HEK293 (cell line): ENCODE data around the gene AUP1.

Experiments
- CTCF ChIA-PET: fragments of 350-600 bp; formaldehyde crosslinking; extraction: SDS; loops from one replicate; lab custom pipeline; 2021; ENCODE audit warnings: antibody characterized with exemption; lab: Yijun Ruan, JAX
- POLR2A ChIA-PET: fragments of 300-600 bp; formaldehyde crosslinking; extraction: SDS; loops from one replicate; lab custom pipeline; 2020; ENCODE audit warnings: antibody characterized with exemption, inconsistent platforms; lab: Yijun Ruan, JAX
- H3K27ac ChIP-seq: fragments of 200-500 bp; sonication (Bioruptor generic); 2 replicates; pipeline ENCODE4 v1.5.1; 2014; ENCODE audit warnings: low read depth, low read length, control low read depth, inconsistent platforms; ENCODE audit errors: extremely low read depth
- H3K36me3 ChIP-seq, 2 experiments: fragments of 200-500 bp in 1 of 2; sonication (Bioruptor generic) in 1 of 2; 1 replicate in 1 of 2; 2 replicates in 1 of 2; pipeline ENCODE4 v1.5.1; 2014 to 2017; ENCODE audit warnings: inconsistent platforms in 2 of 2, low read length in 2 of 2; ENCODE audit not compliant: control insufficient read depth in 2 of 2, insufficient read depth in 1 of 2
- H3K4me1 ChIP-seq: fragments of 200-500 bp; sonication (Bioruptor generic); 2 replicates; pipeline ENCODE4 v1.5.1; 2014; ENCODE audit warnings: mild to moderate bottlenecking, low read length, inconsistent platforms; ENCODE audit not compliant: control insufficient read depth, insufficient read depth
- H3K4me3 ChIP-seq: 2 replicates; pipeline ENCODE4 v1.5.1; 2011; ENCODE audit warnings: low read depth, mild to moderate bottlenecking, control low read depth, low read length, moderate library complexity
- H3K9me3 ChIP-seq: fragments of 200-500 bp; sonication (Bioruptor generic); 2 replicates; pipeline ENCODE4 v1.5.1; 2014; ENCODE audit warnings: low read depth, low read length, inconsistent platforms; ENCODE audit not compliant: control insufficient read depth, insufficient read depth
- BCL11B ChIP-seq: fragments of 450-650 bp; formaldehyde crosslinking; IDR thresholded peaks from 2 replicates; pipeline ENCODE4 v1.5.1; 2016; ENCODE audit warnings: low read depth, missing biosample characterization, missing genetic modification characterization
- GLIS2 ChIP-seq: fragments of 450-650 bp; formaldehyde crosslinking; IDR thresholded peaks from 2 replicates; pipeline ENCODE4 v1.5.1; 2016; ENCODE audit warnings: missing biosample characterization, missing genetic modification characterization
- KLF17 ChIP-seq: fragments of 450-650 bp; formaldehyde crosslinking; IDR thresholded peaks from 2 replicates; pipeline ENCODE4 v1.5.1; 2016; ENCODE audit warnings: missing biosample characterization, missing genetic modification characterization
- KLF7 ChIP-seq: fragments of 450-650 bp; formaldehyde crosslinking; IDR thresholded peaks from 2 replicates; pipeline ENCODE4 v1.5.1; 2016; ENCODE audit warnings: missing biosample characterization, missing genetic modification characterization, borderline replicate concordance
- KLF8 ChIP-seq: fragments of 450-650 bp; formaldehyde crosslinking; IDR thresholded peaks from 2 replicates; pipeline ENCODE4 v1.5.1; 2016; ENCODE audit warnings: missing biosample characterization, missing genetic modification characterization
- KLF9 ChIP-seq: fragments of 450-650 bp; formaldehyde crosslinking; IDR thresholded peaks from 2 replicates; pipeline ENCODE4 v1.5.1; 2016; ENCODE audit warnings: missing biosample characterization, missing genetic modification characterization, low read depth
- PRDM1 ChIP-seq: fragments of 450-650 bp; formaldehyde crosslinking; IDR thresholded peaks from 2 replicates; pipeline ENCODE4; 2016; ENCODE audit warnings: missing biosample characterization, missing genetic modification characterization
- PRDM10 ChIP-seq: fragments of 450-650 bp; formaldehyde crosslinking; IDR thresholded peaks from 2 replicates; pipeline ENCODE4 v1.5.1; 2016; ENCODE audit warnings: missing biosample characterization, missing genetic modification characterization
- REPIN1 ChIP-seq: fragments of 450-650 bp; formaldehyde crosslinking; IDR thresholded peaks from 2 replicates; pipeline ENCODE4 v1.5.1; 2017; ENCODE audit warnings: missing biosample characterization, missing genetic modification characterization, low read depth
- SP3 ChIP-seq: fragments of 450-650 bp; formaldehyde crosslinking; IDR thresholded peaks from 2 replicates; pipeline ENCODE4 v1.5.1; 2016; ENCODE audit warnings: missing biosample characterization, missing genetic modification characterization
- YY1 ChIP-seq: fragments of 450-650 bp; formaldehyde crosslinking; IDR thresholded peaks from 2 replicates; pipeline ENCODE4 v1.5.1; 2018; ENCODE audit warnings: missing biosample characterization, missing genetic modification characterization
- ZBTB48 ChIP-seq: fragments of 450-650 bp; formaldehyde crosslinking; IDR thresholded peaks from 2 replicates; pipeline ENCODE4 v1.5.1; 2016; ENCODE audit warnings: missing biosample characterization, missing genetic modification characterization
- ZFHX2 ChIP-seq: fragments of 450-650 bp; formaldehyde crosslinking; conservative IDR thresholded peaks from 2 replicates; pipeline ENCODE4 v1.5.1; 2016; ENCODE audit warnings: missing biosample characterization, missing genetic modification characterization
- ZFP37 ChIP-seq: fragments of 450-650 bp; formaldehyde crosslinking; IDR thresholded peaks from 2 replicates; pipeline ENCODE4 v1.5.1; 2016; ENCODE audit warnings: missing biosample characterization, missing genetic modification characterization
- ZNF121 ChIP-seq: fragments of 450-650 bp; formaldehyde crosslinking; IDR thresholded peaks from 2 replicates; pipeline ENCODE4 v1.5.1; 2016; ENCODE audit warnings: missing biosample characterization, missing genetic modification characterization
- ZNF2 ChIP-seq: fragments of 450-650 bp; formaldehyde crosslinking; IDR thresholded peaks from 2 replicates; pipeline ENCODE4 v1.5.1; 2016; ENCODE audit warnings: missing biosample characterization, missing genetic modification characterization
- ZNF366 ChIP-seq: fragments of 450-650 bp; formaldehyde crosslinking; conservative IDR thresholded peaks from 2 replicates; pipeline ENCODE4 v1.5.1; 2016; ENCODE audit warnings: missing biosample characterization, missing genetic modification characterization
- ZNF37A ChIP-seq: fragments of 450-650 bp; IDR thresholded peaks from 2 replicates; pipeline ENCODE4 v1.5.1; 2018; ENCODE audit warnings: missing biosample characterization, missing genetic modification characterization
- ZNF423 ChIP-seq: fragments of 450-650 bp; formaldehyde crosslinking; IDR thresholded peaks from 2 replicates; pipeline ENCODE4 v1.5.1; 2016; ENCODE audit warnings: missing biosample characterization, missing genetic modification characterization
- ZNF529 ChIP-seq: fragments of 450-650 bp; formaldehyde crosslinking; IDR thresholded peaks from 2 replicates; pipeline ENCODE4 v1.5.1; 2017; ENCODE audit warnings: missing genetic modification characterization, missing biosample characterization; ENCODE audit not compliant: insufficient replicate concordance
- ZNF596 ChIP-seq: fragments of 450-650 bp; IDR thresholded peaks from 2 replicates; pipeline ENCODE4 v1.5.0; 2018; ENCODE audit warnings: missing biosample characterization, mild to moderate bottlenecking, missing genetic modification characterization, moderate library complexity
- ZNF600 ChIP-seq: fragments of 450-650 bp; formaldehyde crosslinking; IDR thresholded peaks from 2 replicates; pipeline ENCODE4 v1.5.1; 2016; ENCODE audit warnings: missing biosample characterization, missing genetic modification characterization
- ZNF692 ChIP-seq: fragments of 450-650 bp; formaldehyde crosslinking; IDR thresholded peaks from 2 replicates; pipeline ENCODE4 v1.5.1; 2016; ENCODE audit warnings: missing biosample characterization, missing genetic modification characterization
- ZNF707 ChIP-seq: fragments of 450-650 bp; formaldehyde crosslinking; IDR thresholded peaks from 2 replicates; pipeline ENCODE4 v1.5.1; 2016; ENCODE audit warnings: missing biosample characterization, missing genetic modification characterization
- TF ChIP-seq, protein P1 (sequence below): fragments of 450-650 bp; formaldehyde crosslinking; IDR thresholded peaks from 2 replicates; pipeline ENCODE4 v1.5.1; 2016; ENCODE audit warnings: missing biosample characterization, missing genetic modification characterization

The AUP1 gene

GRCh38 chr2:74507926-74508520 is 21.5 kb downstream of the AUP1 start (continued):
- TF ChIP-seq ZNF692 (tag by site-specific recombination): 0 out of 2 replicates have a peak, but pooled peaks have one; percentile 10
- no peak for TF ChIP-seq ZNF2 (tag by site-specific recombination)
- no peak for TF ChIP-seq ZNF121 (tag by site-specific recombination)
- TF ChIP-seq ZNF37A (tag by site-specific recombination): no peak
- no peak for TF ChIP-seq ZNF707 (tag by site-specific recombination)
- peak; percentile 58 for TF ChIP-seq GLIS2 (tag by site-specific recombination)
- TF ChIP-seq, all 188 proteins: peak for 22

GRCh38 chr2:74507145-74507925 is 22.2 kb downstream of the AUP1 start, which contains the start of gene PCGF1:
TSS of gene PCGF1 (minus strand) at chr2:74507695. CDS start at chr2:74507668, 27 bp downstream.
- H3K4me3 ChIP-seq: peak within 1 kb of the TSS; percentile 100
- ChIA-PET CTCF (interaction anchor here (0.9 to 1.2 kb wide), 2 partner anchors 25 to 73 kb away, joined by 4 read pairs; no protein-coding TSS in a partner anchor), POLR2A (interaction anchor here (0.5 to 3.3 kb wide), 10 partner anchors 13 to 49 kb away, joined by 3 to 18 read pairs (median 5); partner anchors contain the start of genes AUP1, CCDC142, DQX1 and HTRA2)
- no peak for TF ChIP-seq PRDM1 (tag by site-specific recombination)
- 0 out of 2 replicates have a peak, but pooled peaks have one; percentile 11 for TF ChIP-seq KLF7
- TF ChIP-seq ZFP37 (tag by site-specific recombination): peak; percentile 79; the same call in 1 of the 2 replicates
- TF ChIP-seq KLF17 (tag by site-specific recombination): peak; percentile 95
- TF ChIP-seq ZBTB48 (tag by site-specific recombination): peak; percentile 77
- TF ChIP-seq ZNF2 (tag by site-specific recombination): peak; percentile 84
- TF ChIP-seq ZNF423 (tag by site-specific recombination): peak; percentile 97
- TF ChIP-seq ZNF366 (tag by site-specific recombination): no peak; the same call in none of the 2 replicates
- peak; percentile 71 for TF ChIP-seq KLF8 (tag by site-specific recombination)
- TF ChIP-seq PRDM10 (tag by site-specific recombination): peak; percentile 92
- TF ChIP-seq YY1 (tag by site-specific recombination): peak; percentile 85
- TF ChIP-seq BCL11B: peak; percentile 46; the same call in 1 of the 2 replicates
- peak; percentile 62 for TF ChIP-seq ZFHX2
- TF ChIP-seq ZNF600 (tag by site-specific recombination): peak; percentile 64
- peak; percentile 58 for TF ChIP-seq KLF9
- no peak for TF ChIP-seq ZNF596 (tag by site-specific recombination)
- peak; percentile 86 for TF ChIP-seq SP3
- TF ChIP-seq REPIN1 (tag by site-specific recombination): no peak
- no peak for TF ChIP-seq ZNF529
- TF ChIP-seq ZNF692 (tag by site-specific recombination): peak; percentile 50; the same call in 1 of the 2 replicates
- TF ChIP-seq, protein P1, sequence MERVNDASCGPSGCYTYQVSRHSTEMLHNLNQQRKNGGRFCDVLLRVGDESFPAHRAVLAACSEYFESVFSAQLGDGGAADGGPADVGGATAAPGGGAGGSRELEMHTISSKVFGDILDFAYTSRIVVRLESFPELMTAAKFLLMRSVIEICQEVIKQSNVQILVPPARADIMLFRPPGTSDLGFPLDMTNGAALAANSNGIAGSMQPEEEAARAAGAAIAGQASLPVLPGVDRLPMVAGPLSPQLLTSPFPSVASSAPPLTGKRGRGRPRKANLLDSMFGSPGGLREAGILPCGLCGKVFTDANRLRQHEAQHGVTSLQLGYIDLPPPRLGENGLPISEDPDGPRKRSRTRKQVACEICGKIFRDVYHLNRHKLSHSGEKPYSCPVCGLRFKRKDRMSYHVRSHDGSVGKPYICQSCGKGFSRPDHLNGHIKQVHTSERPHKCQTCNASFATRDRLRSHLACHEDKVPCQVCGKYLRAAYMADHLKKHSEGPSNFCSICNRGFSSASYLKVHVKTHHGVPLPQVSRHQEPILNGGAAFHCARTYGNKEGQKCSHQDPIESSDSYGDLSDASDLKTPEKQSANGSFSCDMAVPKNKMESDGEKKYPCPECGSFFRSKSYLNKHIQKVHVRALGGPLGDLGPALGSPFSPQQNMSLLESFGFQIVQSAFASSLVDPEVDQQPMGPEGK (tag by site-specific recombination): peak; percentile 95

More at GRCh38 chr2:74507145-74507925, 22.2 kb downstream of the AUP1 start, which contains the start of gene PCGF1:
- Histone ChIP-seq H3K36me3 (peaks cover 4 to 20% of the 10 kb centered on the region in 2 experiments; a peak in 2 of 3 replicates), H3K4me1 (peaks cover 4% of the 10 kb centered on the region; the same call in 1 of the 2 replicates), H3K27ac (peak within 1 kb of the TSS; percentile 96), H3K9me3 (no peaks in the 10 kb centered on the region)
